ENCODE results near the gene ABLIM1. TPM values are rescaled to one million over a fixed set of nuclear protein-coding genes. Genes with fewer than 3 reads are reported as not detected.

Gene ABLIM1
- total RNA-seq, 4 donors from 2014 or later: 56.9 to 108 (median 96.1) TPM

GRCh38 chr10:114515298-114515914 lies 142.7 kb downstream of the ABLIM1 start:
- intact Hi-C loops (cut with DNase I; ENCODE audit: low total_unique reads) (no loop called here), in situ Hi-C loops (cut with MboI; ENCODE audit: low pct_ligation_motif_present in 1 of 4, low pct_unique_long_range_greater_than_20kb in 1 of 4, low sequenced_read_pairs in 3 of 4) (no loop called here)
- no peak overlapping the region for H3K4me3 ChIP-seq
- TF ChIP-seq EP300 (IDR thresholded peaks at IDR 0.05; ENCODE audit: low read depth) (no peak), POLR2AphosphoS5 (IDR thresholded peaks at IDR 0.05) (no peak), POLR2A (IDR thresholded peaks at IDR 0.05) (no peak)
- H3K36me3 ChIP-seq: no peaks in the 10 kb centered on the region
- peaks cover 18 to 63% (median 36%) of the 10 kb centered on the region in 4 donors for H3K4me1 ChIP-seq
- no peaks in the 10 kb centered on the region for H3K9me3 ChIP-seq
- DNase-seq: no peak
- 87% methylated on average over 6 of the region's 6 CpGs; no CpG with 5 or more reads in 1 of the 2 donors for WGBS, 2 donors (ENCODE audit: low coverage in 1 of 2)
- no peak overlapping the region for H3K27ac ChIP-seq
- no peaks in the 10 kb centered on the region for H3K27me3 ChIP-seq

DNA sequence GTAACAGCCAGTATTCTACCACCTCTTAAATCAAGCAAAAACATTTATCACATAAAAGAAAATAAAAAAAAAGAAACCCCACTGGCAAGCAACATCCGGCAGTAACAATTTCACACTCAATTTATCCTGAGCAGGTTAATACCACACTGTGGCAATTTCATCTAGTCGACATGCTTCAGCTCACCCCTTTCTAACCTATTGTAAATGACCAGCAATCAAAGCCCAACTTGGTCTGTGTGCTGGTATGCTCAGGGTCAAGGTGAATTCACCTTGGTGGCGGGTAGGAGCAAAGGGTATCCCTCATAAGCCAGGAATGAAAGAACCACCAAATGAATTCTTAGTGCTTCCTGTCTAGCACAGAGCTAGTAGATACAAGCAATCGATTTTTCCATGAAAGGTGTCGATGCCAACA lies 144.7 kb downstream of the ABLIM1 start:
- WGBS, 2 donors (ENCODE audit: low coverage in 1 of 2): 73 to 90% methylated on average over 4 to 5 of the region's 5 CpGs
- H3K4me3 ChIP-seq: no peak overlapping the region
- in situ Hi-C loops (cut with MboI; ENCODE audit: low pct_ligation_motif_present in 1 of 4, low pct_unique_long_range_greater_than_20kb in 1 of 4, low sequenced_read_pairs in 3 of 4) (no loop called here), intact Hi-C loops (cut with DNase I; ENCODE audit: low total_unique reads) (no loop called here)
- peaks cover 3 to 53% (median 23%) of the 10 kb centered on the region in 4 donors for H3K4me1 ChIP-seq
- no peaks in the 10 kb centered on the region for H3K36me3 ChIP-seq
- no peaks in the 10 kb centered on the region for H3K27me3 ChIP-seq
- H3K27ac ChIP-seq: peak overlapping the region; percentile 0 to 62 (median 46)
- DNase-seq: no peak
- TF ChIP-seq POLR2A (IDR thresholded peaks at IDR 0.05): no peak
- no peak for TF ChIP-seq EP300 (IDR thresholded peaks at IDR 0.05; ENCODE audit: low read depth)
- no peaks in the 10 kb centered on the region for H3K9me3 ChIP-seq

DNA sequence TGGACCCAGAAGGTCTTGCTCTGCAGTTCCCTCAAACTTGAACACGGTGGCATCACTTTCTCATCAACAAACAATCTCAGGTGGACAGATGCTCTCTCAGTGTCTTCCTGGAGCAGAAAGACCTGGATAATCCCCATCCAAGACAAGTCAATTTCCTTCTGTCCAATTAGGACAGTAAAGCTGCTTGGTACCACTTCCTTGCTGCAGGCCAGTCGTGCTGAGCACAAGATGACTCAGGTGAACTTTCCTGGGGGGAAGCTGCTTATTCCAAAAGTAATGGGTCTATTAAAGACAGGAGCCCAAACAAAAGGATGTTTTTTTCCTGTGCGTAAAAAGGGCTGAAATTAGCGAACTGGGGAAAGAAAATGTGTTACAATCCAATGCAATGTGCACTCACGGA lies 146.2 kb downstream of the ABLIM1 start:
- no peak overlapping the region for H3K4me3 ChIP-seq
- intact Hi-C loops (cut with DNase I; ENCODE audit: low total_unique reads): no loop called here
- no peaks in the 10 kb centered on the region for H3K9me3 ChIP-seq
- no peak for DNase-seq
- in situ Hi-C loops (cut with MboI; ENCODE audit: low pct_ligation_motif_present in 1 of 4, low pct_unique_long_range_greater_than_20kb in 1 of 4, low sequenced_read_pairs in 3 of 4): no loop called here
- no peaks in the 10 kb centered on the region for H3K36me3 ChIP-seq
- H3K27me3 ChIP-seq: no peaks in the 10 kb centered on the region
- TF ChIP-seq POLR2A (IDR thresholded peaks at IDR 0.05) (no peak), POLR2AphosphoS5 (IDR thresholded peaks at IDR 0.05) (no peak), EP300 (IDR thresholded peaks at IDR 0.05; ENCODE audit: low read depth) (no peak), CTCF (IDR thresholded peaks at IDR 0.05) (no peak)
- WGBS, 2 donors (ENCODE audit: low coverage in 1 of 2): 73 to 88% methylated on average over 5 of the region's 5 CpGs
- peaks cover 13 to 55% (median 32%) of the 10 kb centered on the region in 4 donors for H3K4me1 ChIP-seq
- no peak overlapping the region for H3K27ac ChIP-seq

DNA sequence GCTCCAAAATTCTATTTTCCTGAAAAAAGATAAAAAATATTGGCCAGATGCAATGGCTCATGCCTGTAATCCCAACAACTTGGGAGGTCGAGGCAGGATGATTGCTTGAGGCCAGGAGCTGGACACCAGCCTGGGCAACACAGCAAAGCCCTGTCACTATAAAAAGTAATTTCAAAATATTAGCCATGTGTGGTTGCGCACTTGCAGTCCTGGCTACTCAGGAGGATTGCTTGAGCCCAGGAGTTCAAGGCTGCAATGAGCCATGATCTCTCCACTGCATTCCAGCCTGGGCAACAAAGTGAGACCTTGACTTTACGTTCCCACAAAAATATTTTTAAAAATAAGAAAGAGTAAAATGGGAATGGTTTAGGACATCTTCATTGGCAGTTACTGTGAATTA lies 149.7 kb downstream of the ABLIM1 start:
- no peaks in the 10 kb centered on the region for H3K9me3 ChIP-seq
- no peak overlapping the region for H3K4me3 ChIP-seq
- TF ChIP-seq POLR2A (IDR thresholded peaks at IDR 0.05) (no peak), CTCF (IDR thresholded peaks at IDR 0.05) (no peak), EP300 (IDR thresholded peaks at IDR 0.05; ENCODE audit: low read depth) (no peak)
- WGBS, 2 donors (ENCODE audit: low coverage in 1 of 2): 78 to 88% methylated on average over 1 to 3 of the region's 3 CpGs
- intact Hi-C loops (cut with DNase I; ENCODE audit: low total_unique reads): no loop called here
- H3K4me1 ChIP-seq: peaks cover 23 to 50% (median 36%) of the 10 kb centered on the region in 4 donors
- DNase-seq: no peak
- no peaks in the 10 kb centered on the region for H3K36me3 ChIP-seq
- H3K27me3 ChIP-seq: no peaks in the 10 kb centered on the region
- H3K27ac ChIP-seq: peak overlapping the region; percentile 73 to 81 (median 78)
- in situ Hi-C loops (cut with MboI; ENCODE audit: low pct_ligation_motif_present in 1 of 4, low pct_unique_long_range_greater_than_20kb in 1 of 4, low sequenced_read_pairs in 3 of 4): no loop called here

DNA sequence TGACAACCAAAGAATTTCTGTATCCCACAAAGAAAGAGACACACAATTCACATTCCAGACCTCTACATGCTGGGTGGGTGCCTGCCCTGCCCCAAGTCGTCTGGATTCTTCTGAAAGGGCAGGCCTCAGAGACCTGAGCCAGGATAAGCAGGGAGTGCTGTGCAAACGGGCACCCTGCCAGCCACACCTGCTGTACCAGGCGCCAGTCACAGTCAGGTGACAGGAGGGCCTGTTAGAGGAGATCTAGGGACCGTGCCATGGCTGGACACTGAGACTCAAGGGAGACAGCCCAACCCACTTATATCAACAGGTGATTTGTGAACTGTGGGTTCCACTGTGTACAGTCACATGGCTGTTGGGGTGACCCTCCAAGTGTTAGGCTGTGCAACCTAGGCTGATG lies 150.6 kb downstream of the ABLIM1 start:
- 40 to 58% methylated on average over 1 to 4 of the region's 4 CpGs for WGBS, 2 donors (ENCODE audit: low coverage in 1 of 2)
- intact Hi-C loops (cut with DNase I; ENCODE audit: low total_unique reads): no loop called here
- peak overlapping the region; percentile 73 to 81 (median 78) for H3K27ac ChIP-seq
- H3K9me3 ChIP-seq: no peaks in the 10 kb centered on the region
- H3K36me3 ChIP-seq: no peaks in the 10 kb centered on the region
- H3K4me3 ChIP-seq: no peak overlapping the region
- DNase-seq: peak; percentile 93
- H3K4me1 ChIP-seq: peaks cover 23 to 46% (median 34%) of the 10 kb centered on the region in 4 donors
- TF ChIP-seq POLR2AphosphoS5 (IDR thresholded peaks at IDR 0.05) (peak in 2 of 3 donors; percentile 30 to 65), POLR2A (IDR thresholded peaks at IDR 0.05) (no peak)
- H3K27me3 ChIP-seq: no peaks in the 10 kb centered on the region
- in situ Hi-C loops (cut with MboI; ENCODE audit: low pct_ligation_motif_present in 1 of 4, low pct_unique_long_range_greater_than_20kb in 1 of 4, low sequenced_read_pairs in 3 of 4): no loop called here

All from transverse colon (tissue), 4 donors.